Esophagus muscularis mucosa (tissue), 3 donors: ENCODE results near the gene FLT4.

Experiments used
- POLR2AphosphoS5 ChIP-seq, 2 donors: sonication (generic); formaldehyde crosslinking; IDR thresholded peaks; one replicate each; pipeline ENCODE4 v1.6.1; 2017; ENCODE audit warnings: antibody characterized with exemption in 2 of 2
- TF ChIP-seq, protein P1 (sequence below), 3 experiments: fragments of 200-600 bp in 2 of 3; fragments of 450-650 bp in 1 of 3; sonication (generic) in 2 of 3; IDR thresholded peaks; one replicate each; pipeline ENCODE4 v1.5.1; 2017 to 2019; ENCODE audit warnings: antibody characterized with exemption in 3 of 3, mild to moderate bottlenecking in 2 of 3, moderate library complexity in 1 of 3

GRCh38 chr5:180598316-180598701 lies 51.1 kb downstream of the FLT4 start:
- TF ChIP-seq, protein P1, sequence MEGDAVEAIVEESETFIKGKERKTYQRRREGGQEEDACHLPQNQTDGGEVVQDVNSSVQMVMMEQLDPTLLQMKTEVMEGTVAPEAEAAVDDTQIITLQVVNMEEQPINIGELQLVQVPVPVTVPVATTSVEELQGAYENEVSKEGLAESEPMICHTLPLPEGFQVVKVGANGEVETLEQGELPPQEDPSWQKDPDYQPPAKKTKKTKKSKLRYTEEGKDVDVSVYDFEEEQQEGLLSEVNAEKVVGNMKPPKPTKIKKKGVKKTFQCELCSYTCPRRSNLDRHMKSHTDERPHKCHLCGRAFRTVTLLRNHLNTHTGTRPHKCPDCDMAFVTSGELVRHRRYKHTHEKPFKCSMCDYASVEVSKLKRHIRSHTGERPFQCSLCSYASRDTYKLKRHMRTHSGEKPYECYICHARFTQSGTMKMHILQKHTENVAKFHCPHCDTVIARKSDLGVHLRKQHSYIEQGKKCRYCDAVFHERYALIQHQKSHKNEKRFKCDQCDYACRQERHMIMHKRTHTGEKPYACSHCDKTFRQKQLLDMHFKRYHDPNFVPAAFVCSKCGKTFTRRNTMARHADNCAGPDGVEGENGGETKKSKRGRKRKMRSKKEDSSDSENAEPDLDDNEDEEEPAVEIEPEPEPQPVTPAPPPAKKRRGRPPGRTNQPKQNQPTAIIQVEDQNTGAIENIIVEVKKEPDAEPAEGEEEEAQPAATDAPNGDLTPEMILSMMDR (IDR thresholded peaks at IDR 0.05) = no peak
- TF ChIP-seq POLR2AphosphoS5 (IDR thresholded peaks at IDR 0.05) = no peak
